Neural progenitor cell (in vitro differentiated cells): ENCODE data around the gene P3H1.
"Not testable (repeated sequence)": the region's sequence is repeated elsewhere in the genome, so short reads cannot be mapped to it uniquely, and the experiment has no call there.

ENCODE experiments used
- EZH2 ChIP-seq: fragments of 200-600 bp; sonication (generic); IDR thresholded peaks from 2 replicates; pipeline ENCODE4 v1.6.1; 2017; ENCODE audit warnings: antibody characterized with exemption, mild to moderate bottlenecking, moderate library complexity
- EZH2phosphoT487 ChIP-seq: fragments of 200-600 bp; sonication (generic); IDR thresholded peaks from 2 replicates; pipeline ENCODE4 v1.6.1; 2017; ENCODE audit warnings: antibody characterized with exemption
- TF ChIP-seq, protein P1 (sequence below): fragments of 200-600 bp; sonication (generic); IDR thresholded peaks from 2 replicates; pipeline ENCODE4 v1.5.1; 2017; ENCODE audit warnings: antibody characterized with exemption, mild to moderate bottlenecking

- TF ChIP-seq, protein P1, sequence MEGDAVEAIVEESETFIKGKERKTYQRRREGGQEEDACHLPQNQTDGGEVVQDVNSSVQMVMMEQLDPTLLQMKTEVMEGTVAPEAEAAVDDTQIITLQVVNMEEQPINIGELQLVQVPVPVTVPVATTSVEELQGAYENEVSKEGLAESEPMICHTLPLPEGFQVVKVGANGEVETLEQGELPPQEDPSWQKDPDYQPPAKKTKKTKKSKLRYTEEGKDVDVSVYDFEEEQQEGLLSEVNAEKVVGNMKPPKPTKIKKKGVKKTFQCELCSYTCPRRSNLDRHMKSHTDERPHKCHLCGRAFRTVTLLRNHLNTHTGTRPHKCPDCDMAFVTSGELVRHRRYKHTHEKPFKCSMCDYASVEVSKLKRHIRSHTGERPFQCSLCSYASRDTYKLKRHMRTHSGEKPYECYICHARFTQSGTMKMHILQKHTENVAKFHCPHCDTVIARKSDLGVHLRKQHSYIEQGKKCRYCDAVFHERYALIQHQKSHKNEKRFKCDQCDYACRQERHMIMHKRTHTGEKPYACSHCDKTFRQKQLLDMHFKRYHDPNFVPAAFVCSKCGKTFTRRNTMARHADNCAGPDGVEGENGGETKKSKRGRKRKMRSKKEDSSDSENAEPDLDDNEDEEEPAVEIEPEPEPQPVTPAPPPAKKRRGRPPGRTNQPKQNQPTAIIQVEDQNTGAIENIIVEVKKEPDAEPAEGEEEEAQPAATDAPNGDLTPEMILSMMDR = not testable (repeated sequence)
- TF ChIP-seq EZH2, EZH2phosphoT487: not testable (repeated sequence)
Measured at GRCh38 chr1:42722403-42722802, 44.4 kb downstream of the P3H1 start.
